NCI-H524 treated with DMSO at 0.1 percent for 48 hours (cell line): ENCODE measurements around the gene FTCD.
"Not testable (repeated sequence)": the region's sequence is repeated elsewhere in the genome, so short reads cannot be mapped to it uniquely, and the experiment has no call there.

ENCODE experiments used
- DNase-seq: peaks from one replicate; lab custom pipeline; 2025; lab: John Stamatoyannopoulos, UW

The FTCD gene

DNA sequence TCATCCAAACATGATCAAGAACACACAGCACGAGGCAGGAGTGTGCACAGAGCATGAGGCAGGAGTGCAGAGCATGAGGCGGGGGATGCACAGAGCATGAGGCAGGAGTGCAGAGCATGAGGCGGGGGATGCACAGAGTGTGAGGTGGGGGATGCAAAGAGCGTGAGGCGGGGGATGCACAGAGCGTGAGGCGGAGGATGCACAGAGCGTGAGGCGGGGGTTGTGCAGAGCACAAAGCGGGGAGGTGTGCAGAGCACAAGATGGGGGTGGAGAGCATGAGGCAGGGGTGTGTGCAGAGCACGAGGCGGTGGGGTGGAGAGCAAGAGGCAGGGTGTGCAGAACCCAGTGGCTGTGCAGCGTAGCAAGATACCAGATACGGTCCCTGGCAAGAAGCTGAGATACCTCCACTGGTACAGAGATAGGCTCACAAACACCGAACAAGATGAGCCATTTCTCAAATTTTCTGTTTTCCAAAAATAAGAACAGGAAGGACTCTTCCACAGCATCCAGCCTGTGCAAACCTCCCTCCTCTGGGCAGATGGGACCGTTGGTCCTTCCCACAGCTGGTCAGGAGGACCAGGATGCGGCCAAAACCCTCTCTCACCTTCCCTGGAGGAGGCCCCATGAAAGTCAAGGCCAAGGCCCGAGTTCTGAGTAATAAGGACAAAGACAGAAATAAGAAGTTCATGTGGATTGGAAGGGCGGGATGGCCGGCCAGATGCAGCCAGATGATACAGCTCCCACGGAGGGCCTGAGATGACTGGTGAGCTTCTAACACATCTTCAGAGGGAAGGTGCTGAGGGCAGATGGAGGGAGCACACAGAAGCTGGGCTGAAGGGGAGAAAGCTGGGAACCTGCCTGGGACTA is 16.9 kb upstream of the FTCD start:
- no peak for DNase-seq

DNA sequence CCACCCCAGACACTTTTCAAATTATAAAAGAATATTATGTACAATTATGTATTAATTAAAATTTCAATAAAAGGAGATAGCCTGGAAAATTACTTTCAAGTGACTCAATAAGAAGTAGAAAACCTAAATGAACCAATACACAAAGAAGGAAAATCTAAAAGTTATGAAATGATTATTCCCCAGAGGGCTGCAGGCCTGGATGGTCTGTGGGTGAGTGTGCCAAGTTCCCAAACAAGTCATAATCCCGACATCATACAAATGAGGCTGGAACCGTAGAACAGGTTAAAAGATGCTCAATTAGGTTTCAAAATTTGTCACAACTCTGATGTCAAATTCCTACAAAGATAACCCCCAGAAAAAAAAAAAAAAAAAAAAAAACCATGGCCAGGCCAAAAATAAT is 16.2 kb upstream of the FTCD start:
- no peak for DNase-seq

- DNase-seq, result not testable (repeated sequence)
Measured at GRCh38 chr21:46170436-46171193, 15.2 kb upstream of the FTCD start.

GRCh38 chr21:46168659-46169386 is 13.4 kb upstream of the FTCD start:
- DNase-seq, result no peak

DNA sequence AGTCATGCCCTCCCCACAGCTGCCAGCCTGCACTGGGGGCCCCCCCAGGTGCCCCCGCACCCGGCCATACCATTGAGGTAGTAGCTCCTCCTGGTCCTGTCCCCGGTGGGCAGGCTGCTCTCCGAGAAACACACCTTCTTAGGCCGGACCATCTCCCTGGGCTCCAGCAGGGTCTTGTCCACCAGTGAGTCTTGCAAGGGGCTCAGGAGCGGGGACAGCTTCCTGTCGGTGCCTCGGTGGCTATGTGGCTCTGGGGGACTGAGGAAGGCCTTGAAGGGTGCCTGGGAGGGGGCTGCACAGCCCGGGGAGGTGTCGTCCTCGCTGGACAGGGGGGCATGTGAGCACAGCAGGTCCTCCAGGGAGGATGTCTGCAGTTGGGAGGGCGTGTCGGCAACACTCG is 12.9 kb upstream of the FTCD start:
- DNase-seq, result no peak

DNA sequence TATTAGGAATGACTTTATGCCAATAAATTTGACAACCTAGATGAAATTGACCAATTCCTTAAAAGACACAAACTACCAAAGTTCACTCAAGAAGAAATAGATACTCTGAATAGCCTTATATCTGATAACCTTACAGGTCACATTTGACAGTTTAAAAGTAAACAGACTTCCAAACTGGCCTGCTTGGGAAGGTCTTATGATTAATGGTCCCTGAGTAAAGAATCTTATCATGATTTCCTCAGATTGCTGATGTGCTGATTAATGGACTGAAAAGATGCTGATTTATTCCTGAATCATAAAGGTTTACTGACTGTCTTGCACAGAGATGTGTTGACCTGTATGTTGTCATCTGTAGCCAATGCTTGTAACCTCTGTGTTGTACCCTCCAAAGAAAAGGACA is 9.7 kb upstream of the FTCD start:
- no peak for DNase-seq

DNA sequence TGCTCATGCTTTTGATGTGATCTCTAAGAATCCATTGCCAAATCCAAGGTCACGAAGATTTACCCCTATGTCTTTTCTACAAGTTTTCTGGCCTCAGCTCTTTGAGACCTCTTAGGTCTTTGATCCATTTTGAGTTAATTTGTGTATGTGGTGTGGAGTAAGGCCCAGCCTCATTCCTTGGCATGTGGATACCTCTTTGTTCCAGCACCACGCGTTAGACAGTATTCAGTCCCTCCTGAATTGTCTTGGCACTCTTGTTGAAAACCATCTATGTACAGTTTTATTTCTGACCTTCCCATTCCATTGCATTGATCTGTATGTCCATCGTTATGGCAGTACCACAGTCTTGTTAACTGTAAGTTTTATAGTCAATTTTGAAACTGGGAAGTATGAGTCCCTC is 8.0 kb upstream of the FTCD start:
- no peak for DNase-seq

DNA sequence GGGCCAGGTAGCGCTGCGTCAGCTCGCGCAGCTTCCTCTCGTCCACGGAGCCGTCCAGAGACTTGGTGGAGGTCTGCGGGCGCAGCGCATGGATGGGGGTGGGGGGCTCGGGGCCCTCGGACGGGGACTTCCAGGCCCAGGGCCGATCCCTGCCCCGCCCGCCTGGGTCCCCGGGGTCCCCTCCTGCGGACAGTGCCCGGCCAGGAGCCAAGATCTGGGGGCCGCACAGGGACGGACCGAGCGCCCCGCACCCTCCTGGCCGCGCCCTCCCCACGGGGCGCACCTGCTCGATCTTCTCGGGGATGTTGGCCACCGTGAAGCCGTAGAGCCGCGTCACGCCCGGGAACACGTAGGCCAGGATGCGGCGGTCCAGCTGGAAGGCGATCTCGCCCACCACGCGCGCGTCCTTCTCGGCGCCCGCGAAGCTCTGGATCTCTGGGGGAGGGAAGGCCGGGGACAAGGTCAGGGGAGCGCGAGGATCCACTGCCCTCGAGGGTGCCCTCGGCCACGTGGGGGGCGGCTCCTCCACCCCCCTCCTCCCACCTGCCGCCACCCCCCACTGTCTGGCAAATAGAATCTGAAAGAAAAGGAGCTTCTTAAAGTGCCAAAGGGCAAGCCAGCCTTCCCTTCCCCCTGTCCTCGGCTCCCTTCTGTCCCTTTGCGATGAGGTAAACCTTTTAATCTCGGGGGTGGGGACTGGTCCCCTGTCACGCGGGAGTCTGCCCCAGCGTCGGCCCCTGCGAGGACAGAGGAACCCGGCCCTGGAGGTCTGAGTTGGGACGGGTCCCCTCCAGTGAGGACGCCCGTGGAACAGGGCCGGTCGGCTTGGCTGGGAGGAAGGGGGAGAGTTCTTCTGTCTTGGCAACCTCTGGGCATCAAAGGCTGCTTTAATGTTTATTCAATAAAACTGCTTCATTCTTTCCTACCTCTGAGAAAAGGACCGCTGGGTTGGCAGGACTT is 6.5 kb upstream of the FTCD start:
- no peak for DNase-seq

DNA sequence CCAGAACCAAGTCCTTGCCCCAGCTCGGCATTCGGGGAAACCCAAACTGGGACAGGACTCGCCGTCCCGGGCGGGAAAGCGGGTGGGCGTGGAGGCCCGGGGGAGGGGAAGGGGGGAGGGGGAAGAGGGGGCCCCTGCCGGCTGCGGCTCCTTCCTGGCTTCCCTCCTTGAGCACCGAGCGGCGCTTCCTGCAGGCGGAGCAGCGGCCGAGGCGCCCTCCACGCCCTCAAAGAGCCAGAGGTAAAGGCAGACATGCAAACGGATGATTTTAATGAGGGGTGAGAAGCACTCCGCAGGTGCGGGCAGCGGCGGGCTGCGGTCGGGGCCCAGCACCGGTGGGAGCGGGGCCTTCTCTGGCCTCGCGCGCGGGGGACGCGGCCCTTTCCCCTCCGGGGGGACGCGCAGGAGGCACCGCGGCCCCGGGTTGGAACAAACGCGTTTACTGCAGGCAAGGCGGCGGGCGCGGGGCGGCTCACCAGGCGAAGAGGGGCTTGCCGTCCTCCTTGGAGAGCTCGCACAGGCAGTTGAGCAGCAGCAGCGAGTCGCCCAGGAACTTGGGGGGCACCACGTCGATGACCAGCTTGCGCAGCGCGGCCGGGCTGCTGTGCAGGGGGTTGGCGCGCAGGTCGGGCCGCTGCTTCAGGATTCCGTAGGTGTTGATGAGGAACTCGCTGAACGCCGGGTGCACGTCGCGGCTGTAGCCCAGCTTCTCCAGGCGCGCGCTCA is 5.7 kb upstream of the FTCD start:
- no peak for DNase-seq

DNA sequence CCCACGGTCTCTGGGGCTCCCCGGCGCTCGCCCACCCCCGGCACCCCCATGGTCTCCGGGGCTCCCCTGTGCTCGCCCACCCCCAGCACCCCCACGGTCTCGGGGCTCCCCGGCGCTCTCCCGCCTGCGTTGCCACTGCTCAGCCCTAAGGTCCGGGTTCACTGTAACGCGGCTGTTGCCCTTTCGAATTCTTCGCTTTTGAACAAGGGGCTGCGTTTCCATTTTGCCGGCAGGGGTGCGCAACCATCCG is 5.2 kb upstream of the FTCD start:
- DNase-seq, result no peak

- DNase-seq, result no peak
Measured at GRCh38 chr21:46159841-46160656, 4.7 kb upstream of the FTCD start.

DNA sequence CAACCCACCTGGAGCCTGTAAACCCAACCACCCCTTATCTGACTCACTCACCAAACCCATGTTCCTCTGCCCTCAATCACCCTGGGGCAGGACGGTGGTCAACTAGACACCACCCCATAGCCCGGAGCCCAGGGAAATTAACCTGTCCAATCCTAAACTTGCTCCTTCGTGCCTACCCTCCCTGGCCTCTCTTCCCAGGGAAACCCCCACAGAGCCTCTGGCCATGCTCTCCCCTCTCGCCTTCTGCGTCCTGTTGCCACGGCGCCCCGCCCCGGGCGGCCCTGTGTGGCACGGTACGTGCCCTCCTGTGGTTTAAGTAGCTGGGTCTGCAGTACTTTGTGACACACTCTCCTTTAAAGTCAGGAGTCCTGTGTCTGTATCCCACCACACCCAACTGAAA is 4.0 kb upstream of the FTCD start:
- DNase-seq, result no peak

DNA sequence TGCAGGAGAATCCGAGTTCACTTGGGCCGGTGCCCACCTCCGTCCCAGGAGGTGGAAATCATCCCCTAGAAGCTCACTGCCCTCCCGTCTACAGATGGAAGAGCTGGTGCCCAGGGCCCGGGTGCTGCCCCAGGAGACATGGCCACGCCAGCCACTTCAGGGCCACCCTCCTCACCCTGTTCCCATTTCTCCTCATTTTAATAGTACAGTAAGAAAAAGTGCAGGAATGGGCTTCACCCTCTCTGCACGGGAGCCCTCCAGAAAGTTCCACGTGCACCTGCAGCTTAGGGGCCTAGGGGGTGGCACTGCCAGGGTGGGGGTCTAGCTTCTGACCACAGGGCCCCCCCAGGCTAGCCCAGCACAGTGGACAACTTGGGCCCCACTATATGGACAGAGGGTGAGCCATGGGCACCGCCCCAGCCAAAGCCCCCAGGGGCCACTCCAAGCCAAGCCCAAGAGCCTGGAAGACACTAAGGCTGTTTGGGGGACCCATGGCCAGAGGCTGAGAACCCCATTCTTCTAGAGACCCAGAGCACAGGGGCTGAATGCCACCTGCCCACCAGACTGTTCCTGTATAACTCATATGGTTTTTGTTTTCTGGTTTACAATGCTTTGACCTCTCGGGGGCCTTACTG is 3.4 kb upstream of the FTCD start:
- no peak for DNase-seq

DNA sequence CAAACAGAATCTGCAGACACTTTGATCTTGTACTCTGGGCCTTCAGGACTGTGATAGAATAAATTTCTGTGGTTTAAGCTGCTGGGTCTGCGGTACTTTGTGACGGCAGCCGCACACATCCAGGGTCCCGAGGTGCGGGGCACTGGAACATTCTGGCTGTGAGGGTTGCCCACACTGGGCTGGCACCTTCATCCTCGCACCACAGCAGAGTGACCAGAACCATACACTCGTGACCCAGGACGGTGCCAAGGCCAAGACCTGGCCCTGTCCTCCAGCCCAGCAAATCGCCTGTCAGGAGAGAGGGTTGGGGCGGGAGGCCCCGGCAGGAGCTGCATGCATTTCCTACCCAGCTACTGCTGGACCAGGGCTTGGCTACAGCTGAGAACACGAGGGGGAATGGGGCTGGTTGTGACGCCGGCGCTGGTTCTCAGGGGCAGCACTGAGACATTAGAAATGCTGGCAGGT is 2.6 kb upstream of the FTCD start:
- DNase-seq, result no peak

- DNase-seq, result no peak
Measured at GRCh38 chr21:46157396-46157986, 2.1 kb upstream of the FTCD start.

- no peak for DNase-seq
Measured at GRCh38 chr21:46156678-46157077, 1.3 kb upstream of the FTCD start.

DNA sequence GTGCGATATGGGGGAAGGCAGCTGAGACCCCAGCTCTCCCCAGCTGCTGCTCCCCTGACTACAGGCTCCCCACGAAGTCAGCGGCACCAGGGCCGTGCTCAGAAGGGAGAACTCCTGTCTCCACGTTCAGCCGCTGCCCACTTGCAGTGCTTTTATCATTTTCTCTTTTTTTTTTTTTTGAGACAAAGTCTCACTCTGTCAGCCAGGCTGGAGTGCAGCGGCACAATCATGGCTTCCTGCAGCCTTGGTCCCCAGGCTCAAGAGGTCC is 933 bp upstream of the FTCD start:
- no peak for DNase-seq

DNA sequence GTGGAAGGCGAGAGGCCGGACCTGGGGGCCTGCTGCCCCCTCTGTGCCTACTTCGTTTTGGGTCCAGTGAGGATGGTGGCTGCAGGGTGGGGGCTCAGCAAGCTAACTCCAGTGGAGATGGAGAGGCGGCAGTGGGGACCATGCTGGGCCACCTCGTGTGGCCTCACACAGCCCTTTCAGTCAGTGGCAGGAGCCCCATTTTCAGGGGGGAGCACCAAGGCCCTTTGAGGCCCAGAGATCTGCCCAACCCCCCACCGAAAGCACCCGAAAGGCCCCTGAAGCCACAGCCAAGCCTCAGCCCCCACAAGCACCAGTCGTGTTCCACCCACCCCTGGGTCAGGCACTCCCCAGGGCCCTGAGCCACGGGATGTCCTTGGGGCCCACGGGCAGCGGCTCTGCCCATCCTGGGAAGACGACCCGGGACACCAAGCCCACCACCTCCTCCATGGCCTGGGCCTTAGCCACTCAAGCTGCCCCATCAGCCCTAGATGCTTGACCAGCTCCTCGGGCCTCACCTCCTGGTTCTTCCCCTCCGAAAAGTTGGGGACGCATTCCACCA is 345 bp downstream of the FTCD start:
- no peak for DNase-seq
